CD14-positive monocyte (primary cell): ENCODE results near the gene ATXN1L. TPM values are rescaled to one million over a fixed set of nuclear protein-coding genes. Genes with fewer than 3 reads are reported as not detected.

Source experiments
- DNase-seq, 3 donors: peaks; one replicate each; pipeline ENCODE4 v3.0.0-alpha.2; 2011 to 2022
- H2AFZ ChIP-seq: 2 replicates; pipeline ENCODE4 v1.6.0; 2012; ENCODE audit warnings: mild to moderate bottlenecking, low read depth, low read length, inconsistent platforms; ENCODE audit not compliant: insufficient read depth, poor library complexity, severe bottlenecking
- H3K27ac ChIP-seq, 2 donors: 1 replicate in 1 of 2; 2 replicates in 1 of 2; pipeline ENCODE4 v1.5.1; 2012 to 2013; ENCODE audit warnings: low read length in 2 of 2, control low read depth in 1 of 2, inconsistent platforms in 1 of 2, low read depth in 1 of 2, mild to moderate bottlenecking in 1 of 2
- H3K27me3 ChIP-seq, 2 donors: one replicate each; pipeline versions ENCODE4 v1.6.0 to v1.6.1; 2011 to 2013; ENCODE audit warnings: low read length in 2 of 2; ENCODE audit not compliant: control insufficient read depth in 2 of 2, insufficient read depth in 2 of 2
- H3K36me3 ChIP-seq, 2 donors: replicated peaks in 1 of 2; 1 replicate in 1 of 2; 2 replicates in 1 of 2; pipeline versions ENCODE4 v1.5.1 to v1.6.1; 2012 to 2013; ENCODE audit warnings: low read length in 2 of 2, control low read depth in 1 of 2, inconsistent platforms in 1 of 2, mild to moderate bottlenecking in 1 of 2; ENCODE audit not compliant: insufficient read depth in 2 of 2, control insufficient read depth in 1 of 2
- H3K4me1 ChIP-seq, 2 donors: 1 replicate in 1 of 2; 2 replicates in 1 of 2; pipeline versions ENCODE4 v1.5.1 to v1.6.1; 2012 to 2013; ENCODE audit warnings: low read length in 2 of 2, control low read depth in 1 of 2, inconsistent platforms in 1 of 2, mild to moderate bottlenecking in 1 of 2, moderate library complexity in 1 of 2; ENCODE audit not compliant: insufficient read depth in 2 of 2, control insufficient read depth in 1 of 2
- H3K4me2 ChIP-seq: replicated peaks from 2 replicates; pipeline ENCODE3; 2012; ENCODE audit warnings: low read length, moderate library complexity, mild to moderate bottlenecking; ENCODE audit not compliant: poor library complexity, severe bottlenecking; ENCODE audit errors: extremely low read depth
- H3K4me3 ChIP-seq, 3 experiments: fragments of 200-600 bp in 1 of 3; sonication (generic) in 1 of 3; replicated peaks in 1 of 3; 1 replicate in 2 of 3; 2 replicates in 1 of 3; pipeline ENCODE4 v1.5.1; 2011 to 2013; ENCODE audit warnings: low read length in 3 of 3, mild to moderate bottlenecking in 3 of 3, control low read depth in 2 of 3, low read depth in 2 of 3, inconsistent platforms in 1 of 3, moderate library complexity in 1 of 3
- H3K79me2 ChIP-seq: 2 replicates; pipeline ENCODE4 v1.6.0; 2012; ENCODE audit warnings: mild to moderate bottlenecking, control low read depth, inconsistent platforms, low read length, moderate library complexity; ENCODE audit not compliant: insufficient read depth
- H3K9ac ChIP-seq: 2 replicates; pipeline ENCODE4 v1.6.0; 2017; ENCODE audit warnings: low read length, mild to moderate bottlenecking; ENCODE audit not compliant: insufficient read depth, poor library complexity, severe bottlenecking
- H3K9me3 ChIP-seq, 2 donors: replicated peaks in 1 of 2; 1 replicate in 1 of 2; 2 replicates in 1 of 2; pipeline versions ENCODE4 v1.5.1 to v1.6.1; 2012 to 2013; ENCODE audit warnings: low read length in 2 of 2, control low read depth in 1 of 2; ENCODE audit not compliant: control insufficient read depth in 1 of 2, insufficient read depth in 1 of 2
- H4K20me1 ChIP-seq: 2 replicates; pipeline ENCODE4 v1.6.0; 2012; ENCODE audit warnings: mild to moderate bottlenecking, low read length, control low read depth, moderate library complexity; ENCODE audit not compliant: insufficient read depth
- H3K27ac Mint-ChIP-seq, 7 donors: one replicate each; pipeline ENCODE4 v1.8.0; 2020; ENCODE audit warnings: mild to moderate bottlenecking in 7 of 7, mixed read lengths in 7 of 7, moderate library complexity in 6 of 7, inconsistent platforms in 2 of 7
- H3K27me3 Mint-ChIP-seq, 3 donors: one replicate each; pipeline ENCODE4 v1.8.0; 2021 to 2022; ENCODE audit warnings: low read depth in 3 of 3, mild to moderate bottlenecking in 3 of 3, mixed read lengths in 3 of 3, moderate library complexity in 3 of 3, inconsistent platforms in 1 of 3
- H3K36me3 Mint-ChIP-seq, 2 donors: one replicate each; pipeline ENCODE4 v1.8.0; 2020; ENCODE audit warnings: mixed read lengths in 2 of 2, inconsistent platforms in 1 of 2, mild to moderate bottlenecking in 1 of 2
- H3K4me1 Mint-ChIP-seq: one replicate; pipeline ENCODE4 v1.8.0; 2020; ENCODE audit warnings: mild to moderate bottlenecking, mixed read lengths
- H3K4me3 Mint-ChIP-seq, 2 donors: one replicate each; pipeline ENCODE4 v1.8.0; 2020; ENCODE audit warnings: mild to moderate bottlenecking in 2 of 2, mixed read lengths in 2 of 2, moderate library complexity in 1 of 2
- H3K9me3 Mint-ChIP-seq, 7 donors: one replicate each; pipeline ENCODE4 v1.8.0; 2020 to 2022; ENCODE audit warnings: mixed read lengths in 7 of 7, mild to moderate bottlenecking in 6 of 7, moderate library complexity in 6 of 7, inconsistent platforms in 2 of 7
- CTCF ChIP-seq: fragments of 200-600 bp; IDR thresholded peaks from one replicate; pipeline ENCODE4 v1.8.0; 2022; ENCODE audit warnings: antibody characterized with exemption, mild to moderate bottlenecking
- WGBS: methylation state at CpG from one replicate; pipeline ENCODE4 v1.1.5; 2013; ENCODE audit warnings: missing lambda C conversion rate; ENCODE audit not compliant: insufficient coverage; 5-methylcytosine and 5-hydroxymethylcytosine counted together
- intact Hi-C, 2 donors: fragments of 100-400 bp; cut with micrococcal nuclease; formaldehyde crosslinking; loops; one replicate each; pipeline versions ENCODE4 v1.15.0 to v1.15.1; 2023
- polyA plus RNA-seq, 3 donors: library from polyadenylated mRNA; depleted of rRNA in 1 of 3; unstranded in 2 of 3; stranded (reverse) in 1 of 3; fragments of 300-500 nt in 2 of 3; fragments of >200 nt in 1 of 3; fragmentation: Illumina TruSeq in 2 of 3; gene quantifications; 1 replicate in 2 of 3; 2 replicates in 1 of 3; pipeline ENCODE4 v1.2.3, GENCODE V29; 2012 to 2021

Gene ATXN1L
- polyA plus RNA-seq, 3 donors = 6.7 to 27.9 (median 10.0) TPM

GRCh38 chr16:71851746-71852145 is 6.0 kb downstream of the ATXN1L start:
- Histone ChIP-seq H3K4me3 (no peak overlapping the region), H2AFZ (no peak overlapping the region), H3K27me3 (no peaks in the 10 kb centered on the region), H3K9ac (no peak overlapping the region), H3K36me3 (peaks cover 71 to 92% of the 10 kb centered on the region in 2 donors), H3K4me1 (peaks cover 4 to 9% of the 10 kb centered on the region in 2 donors), H3K27ac (peak overlapping the region in 1 of 2 donors; percentile 36), H3K79me2 (peaks cover 40% of the 10 kb centered on the region), H3K9me3 (no peaks in the 10 kb centered on the region), H3K4me2 (no peak overlapping the region), H4K20me1 (peaks cover 57% of the 10 kb centered on the region)
- DNase-seq = no peak
- WGBS = 97% methylated on average over 4 of the region's 8 CpGs
- Mint-ChIP-seq H3K9me3 (no peaks in the 10 kb centered on the region), H3K27ac (peak overlapping the region in 4 of 7 donors; percentile 8 to 55 (median 18)), H3K4me3 (no peak overlapping the region), H3K27me3 (no peaks in the 10 kb centered on the region), H3K36me3 (peaks cover 71 to 82% of the 10 kb centered on the region in 2 donors), H3K4me1 (peaks cover 18% of the 10 kb centered on the region)
- TF ChIP-seq CTCF = no peak
- intact Hi-C loops = no loop called here

- H3K79me2 ChIP-seq = peaks cover 36% of the 10 kb centered on the region
- H3K36me3 ChIP-seq = peaks cover 71 to 95% of the 10 kb centered on the region in 2 donors
- no peak for DNase-seq
- H3K9me3 ChIP-seq = no peaks in the 10 kb centered on the region
- no peaks in the 10 kb centered on the region for H3K27me3 ChIP-seq
- no peak overlapping the region for H3K4me2 ChIP-seq
- no peak overlapping the region for H3K9ac ChIP-seq
- intact Hi-C loops = no loop called here
- Mint-ChIP-seq H3K9me3 (no peaks in the 10 kb centered on the region), H3K27me3 (no peaks in the 10 kb centered on the region), H3K4me3 (no peak overlapping the region), H3K4me1 (peaks cover 14% of the 10 kb centered on the region), H3K27ac (peak overlapping the region in 2 of 7 donors; percentile 18 to 55), H3K36me3 (peaks cover 71 to 82% of the 10 kb centered on the region in 2 donors)
- TF ChIP-seq CTCF = no peak
- H3K4me3 ChIP-seq = no peak overlapping the region
- WGBS = 90% methylated on average over 2 of the region's 3 CpGs
- H4K20me1 ChIP-seq = peaks cover 60% of the 10 kb centered on the region
- H3K4me1 ChIP-seq = peaks cover 0 to 5% of the 10 kb centered on the region in 2 donors
- H2AFZ ChIP-seq = no peak overlapping the region
- peak overlapping the region in 1 of 2 donors; percentile 36 for H3K27ac ChIP-seq
Measured at GRCh38 chr16:71852158-71852557, 6.4 kb downstream of the ATXN1L start.
